ENCODE results near the gene AMN. TPM values are rescaled to one million over a fixed set of nuclear protein-coding genes. Genes with fewer than 3 reads are reported as not detected.

Gene AMN
- total and polyA plus RNA-seq, 4 donors, result 2.1 to 51.2 (median 8.6) TPM

DNA sequence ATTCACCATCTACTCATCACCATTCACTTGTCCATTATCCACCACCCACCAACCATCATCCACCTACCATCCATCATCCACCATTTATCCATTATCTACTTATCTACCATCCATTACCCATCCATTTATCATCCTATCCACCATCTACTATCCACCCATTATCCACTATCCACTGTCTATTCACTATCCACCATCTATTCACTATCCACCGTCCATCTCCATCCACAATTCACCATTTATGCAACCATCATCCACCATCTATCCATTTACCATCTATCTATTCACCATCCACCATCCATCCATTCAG lies 1.5 kb upstream of the AMN start:
- Histone ChIP-seq H3K4me1 (ENCODE audit: control insufficient read depth in 4 of 4, insufficient read depth in 4 of 4, low read length in 3 of 4) (peaks cover 9 to 23% (median 16%) of the 10 kb centered on the region in 4 donors), H3K9ac (ENCODE audit: low read depth in 1 of 2, low read length in 2 of 2) (no peak overlapping the region), H3K4me3 (ENCODE audit: low read depth in 1 of 3, low read length in 3 of 3) (no peak overlapping the region), H3K27me3 (ENCODE audit: control insufficient read depth in 4 of 4, insufficient read depth in 4 of 4, low read length in 3 of 4) (no peaks in the 10 kb centered on the region), H3K36me3 (ENCODE audit: control insufficient read depth in 4 of 4, insufficient read depth in 3 of 4, low read depth in 1 of 4, low read length in 3 of 4) (no peaks in the 10 kb centered on the region), H3K27ac (ENCODE audit: low read depth in 1 of 2, low read length in 2 of 2) (no peak overlapping the region), H3K9me3 (ENCODE audit: control insufficient read depth in 4 of 4, low read length in 3 of 4) (no peaks in the 10 kb centered on the region)
- WGBS, result 100% methylated on average over 1 of the region's 1 CpG
- TF ChIP-seq YY1 (IDR thresholded peaks at IDR 0.05) (no peak), SP1 (IDR thresholded peaks at IDR 0.05) (no peak), REST (IDR thresholded peaks at IDR 0.05) (no peak), TAF1 (conservative IDR thresholded peaks at IDR 0.05) (no peak), RXRA (IDR thresholded peaks at IDR 0.05) (no peak), HNF4G (IDR thresholded peaks at IDR 0.05) (no peak), ATF3 (IDR thresholded peaks at IDR 0.05) (no peak), FOXA2 (IDR thresholded peaks at IDR 0.05) (no peak), JUND (IDR thresholded peaks at IDR 0.05) (no peak), HNF4A (conservative IDR thresholded peaks at IDR 0.05) (no peak), EGR1 (IDR thresholded peaks at IDR 0.05; ENCODE audit: low read depth in 2 of 2) (no peak), NR2F2 (IDR thresholded peaks at IDR 0.05) (no peak), RAD21 (IDR thresholded peaks at IDR 0.05) (no peak), GABPA (IDR thresholded peaks at IDR 0.05 in 1 of 2, conservative IDR thresholded peaks at IDR 0.05 in 1 of 2) (no peak)
- TF ChIP-seq, protein P1, sequence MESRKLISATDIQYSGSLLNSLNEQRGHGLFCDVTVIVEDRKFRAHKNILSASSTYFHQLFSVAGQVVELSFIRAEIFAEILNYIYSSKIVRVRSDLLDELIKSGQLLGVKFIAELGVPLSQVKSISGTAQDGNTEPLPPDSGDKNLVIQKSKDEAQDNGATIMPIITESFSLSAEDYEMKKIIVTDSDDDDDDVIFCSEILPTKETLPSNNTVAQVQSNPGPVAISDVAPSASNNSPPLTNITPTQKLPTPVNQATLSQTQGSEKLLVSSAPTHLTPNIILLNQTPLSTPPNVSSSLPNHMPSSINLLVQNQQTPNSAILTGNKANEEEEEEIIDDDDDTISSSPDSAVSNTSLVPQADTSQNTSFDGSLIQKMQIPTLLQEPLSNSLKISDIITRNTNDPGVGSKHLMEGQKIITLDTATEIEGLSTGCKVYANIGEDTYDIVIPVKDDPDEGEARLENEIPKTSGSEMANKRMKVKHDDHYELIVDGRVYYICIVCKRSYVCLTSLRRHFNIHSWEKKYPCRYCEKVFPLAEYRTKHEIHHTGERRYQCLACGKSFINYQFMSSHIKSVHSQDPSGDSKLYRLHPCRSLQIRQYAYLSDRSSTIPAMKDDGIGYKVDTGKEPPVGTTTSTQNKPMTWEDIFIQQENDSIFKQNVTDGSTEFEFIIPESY (IDR thresholded peaks at IDR 0.05), result no peak
- TF ChIP-seq, protein P2, sequence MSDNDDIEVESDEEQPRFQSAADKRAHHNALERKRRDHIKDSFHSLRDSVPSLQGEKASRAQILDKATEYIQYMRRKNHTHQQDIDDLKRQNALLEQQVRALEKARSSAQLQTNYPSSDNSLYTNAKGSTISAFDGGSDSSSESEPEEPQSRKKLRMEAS (IDR thresholded peaks at IDR 0.05), result no peak
- TF ChIP-seq, protein P3, sequence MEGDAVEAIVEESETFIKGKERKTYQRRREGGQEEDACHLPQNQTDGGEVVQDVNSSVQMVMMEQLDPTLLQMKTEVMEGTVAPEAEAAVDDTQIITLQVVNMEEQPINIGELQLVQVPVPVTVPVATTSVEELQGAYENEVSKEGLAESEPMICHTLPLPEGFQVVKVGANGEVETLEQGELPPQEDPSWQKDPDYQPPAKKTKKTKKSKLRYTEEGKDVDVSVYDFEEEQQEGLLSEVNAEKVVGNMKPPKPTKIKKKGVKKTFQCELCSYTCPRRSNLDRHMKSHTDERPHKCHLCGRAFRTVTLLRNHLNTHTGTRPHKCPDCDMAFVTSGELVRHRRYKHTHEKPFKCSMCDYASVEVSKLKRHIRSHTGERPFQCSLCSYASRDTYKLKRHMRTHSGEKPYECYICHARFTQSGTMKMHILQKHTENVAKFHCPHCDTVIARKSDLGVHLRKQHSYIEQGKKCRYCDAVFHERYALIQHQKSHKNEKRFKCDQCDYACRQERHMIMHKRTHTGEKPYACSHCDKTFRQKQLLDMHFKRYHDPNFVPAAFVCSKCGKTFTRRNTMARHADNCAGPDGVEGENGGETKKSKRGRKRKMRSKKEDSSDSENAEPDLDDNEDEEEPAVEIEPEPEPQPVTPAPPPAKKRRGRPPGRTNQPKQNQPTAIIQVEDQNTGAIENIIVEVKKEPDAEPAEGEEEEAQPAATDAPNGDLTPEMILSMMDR (IDR thresholded peaks at IDR 0.05; ENCODE audit: low read depth, low read length, missing input control), result no peak
- DNase-seq (ENCODE audit: low spot score), result no peak

Measured in liver (tissue), 9 donors.